GM12875 (cell line): ENCODE measurements around the gene ATP6V1F.

Source experiments
- H3K4me3 ChIP-seq: one replicate; pipeline ENCODE4 v1.5.1; 2011; ENCODE audit warnings: low read depth, low read length, control low read depth
- TF ChIP-seq, protein P1 (sequence below): IDR thresholded peaks from 2 replicates; pipeline ENCODE4 v1.5.1; 2011; ENCODE audit warnings: low read depth, mild to moderate bottlenecking, control low read depth, inconsistent platforms, low read length, moderate library complexity, borderline replicate concordance; ENCODE audit not compliant: insufficient read depth

Gene ATP6V1F

DNA sequence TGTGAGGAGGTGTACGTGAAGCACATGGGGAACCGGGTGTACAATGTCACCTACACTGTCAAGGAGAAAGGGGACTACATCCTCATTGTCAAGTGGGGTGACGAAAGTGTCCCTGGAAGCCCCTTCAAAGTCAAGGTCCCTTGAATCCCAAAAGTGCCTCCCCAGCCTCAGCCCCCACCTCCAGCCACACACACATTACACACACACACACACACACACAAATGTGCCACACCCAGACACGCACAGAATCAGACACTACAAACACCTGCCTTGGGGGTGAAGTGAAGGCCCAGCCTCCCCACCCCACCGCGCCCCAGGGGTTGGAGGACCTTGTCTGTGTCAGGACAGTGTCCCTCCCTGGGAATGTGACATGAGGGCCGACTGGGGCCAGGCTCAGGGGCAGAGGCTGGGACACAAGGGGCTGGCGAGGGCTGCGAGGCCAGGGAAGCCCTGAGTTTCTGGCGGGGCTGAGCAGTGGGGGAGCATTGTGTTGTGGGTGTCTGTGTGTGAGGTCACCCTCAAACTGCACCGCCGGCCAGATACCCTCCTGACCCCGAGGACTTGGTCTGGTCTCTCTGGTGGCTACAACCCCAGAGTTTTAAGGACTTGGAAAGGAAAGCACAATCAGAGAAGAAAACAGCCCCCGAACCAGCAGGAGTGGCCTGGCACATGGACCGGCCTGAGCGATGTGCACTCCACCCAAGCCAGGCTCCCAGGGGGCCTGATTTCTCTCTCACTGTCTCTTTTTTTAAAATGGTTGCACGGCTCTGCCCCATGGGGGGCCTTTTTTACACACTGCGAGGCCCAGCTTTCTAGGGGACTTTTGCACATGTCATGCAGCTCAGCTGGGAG lies 4.0 kb upstream of the ATP6V1F start:
- no peak overlapping the region for H3K4me3 ChIP-seq

DNA sequence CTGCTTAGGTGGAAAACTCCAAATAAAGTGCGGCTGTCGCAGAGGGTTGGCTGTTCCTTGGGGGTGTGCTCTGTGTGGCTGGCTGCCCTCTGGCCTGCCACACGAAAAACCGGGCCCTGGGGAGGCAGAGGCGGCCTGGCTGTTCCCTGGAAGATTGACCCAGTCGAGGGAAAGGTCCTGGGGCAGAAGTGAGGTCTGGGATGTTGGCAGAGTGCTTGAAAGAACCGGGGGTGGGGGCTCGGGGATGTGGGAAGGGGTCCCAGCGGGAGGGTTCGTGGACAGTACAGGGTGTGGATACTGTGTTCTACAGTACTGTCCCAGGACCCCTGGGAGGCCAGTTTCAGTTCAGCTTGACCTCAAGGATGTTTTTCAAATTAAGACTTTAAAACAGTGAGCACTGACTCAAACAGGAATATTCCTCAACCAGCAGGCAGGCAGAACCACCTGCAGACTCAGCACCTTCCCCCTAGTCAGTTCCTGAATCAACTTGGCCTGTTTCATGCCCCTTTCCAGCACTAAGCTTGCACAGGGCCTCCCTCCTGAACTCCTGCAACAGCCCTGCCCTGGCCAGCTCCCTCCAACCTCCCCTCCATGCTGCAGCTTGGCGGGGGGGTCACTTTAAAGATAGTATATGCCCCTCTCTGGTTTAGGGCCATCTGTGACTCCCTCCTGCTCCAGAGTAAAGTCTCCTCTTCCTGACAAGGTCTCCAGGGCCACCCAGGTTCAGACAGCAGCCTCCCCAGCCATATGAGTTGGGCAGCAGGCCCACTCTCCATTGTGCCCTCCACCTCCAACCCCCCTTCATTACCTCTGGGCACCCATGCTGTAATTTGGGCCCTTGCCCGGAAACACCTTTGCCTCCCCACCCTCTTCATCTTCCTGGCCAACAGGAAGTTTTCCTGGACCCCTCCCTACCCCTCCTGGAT lies 3.2 kb upstream of the ATP6V1F start:
- H3K4me3 ChIP-seq: no peak overlapping the region
- TF ChIP-seq, protein P1, sequence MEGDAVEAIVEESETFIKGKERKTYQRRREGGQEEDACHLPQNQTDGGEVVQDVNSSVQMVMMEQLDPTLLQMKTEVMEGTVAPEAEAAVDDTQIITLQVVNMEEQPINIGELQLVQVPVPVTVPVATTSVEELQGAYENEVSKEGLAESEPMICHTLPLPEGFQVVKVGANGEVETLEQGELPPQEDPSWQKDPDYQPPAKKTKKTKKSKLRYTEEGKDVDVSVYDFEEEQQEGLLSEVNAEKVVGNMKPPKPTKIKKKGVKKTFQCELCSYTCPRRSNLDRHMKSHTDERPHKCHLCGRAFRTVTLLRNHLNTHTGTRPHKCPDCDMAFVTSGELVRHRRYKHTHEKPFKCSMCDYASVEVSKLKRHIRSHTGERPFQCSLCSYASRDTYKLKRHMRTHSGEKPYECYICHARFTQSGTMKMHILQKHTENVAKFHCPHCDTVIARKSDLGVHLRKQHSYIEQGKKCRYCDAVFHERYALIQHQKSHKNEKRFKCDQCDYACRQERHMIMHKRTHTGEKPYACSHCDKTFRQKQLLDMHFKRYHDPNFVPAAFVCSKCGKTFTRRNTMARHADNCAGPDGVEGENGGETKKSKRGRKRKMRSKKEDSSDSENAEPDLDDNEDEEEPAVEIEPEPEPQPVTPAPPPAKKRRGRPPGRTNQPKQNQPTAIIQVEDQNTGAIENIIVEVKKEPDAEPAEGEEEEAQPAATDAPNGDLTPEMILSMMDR: no peak

More for the DNA sequence above, 4.0 kb upstream of the ATP6V1F start:
- TF ChIP-seq, protein P1: no peak

DNA sequence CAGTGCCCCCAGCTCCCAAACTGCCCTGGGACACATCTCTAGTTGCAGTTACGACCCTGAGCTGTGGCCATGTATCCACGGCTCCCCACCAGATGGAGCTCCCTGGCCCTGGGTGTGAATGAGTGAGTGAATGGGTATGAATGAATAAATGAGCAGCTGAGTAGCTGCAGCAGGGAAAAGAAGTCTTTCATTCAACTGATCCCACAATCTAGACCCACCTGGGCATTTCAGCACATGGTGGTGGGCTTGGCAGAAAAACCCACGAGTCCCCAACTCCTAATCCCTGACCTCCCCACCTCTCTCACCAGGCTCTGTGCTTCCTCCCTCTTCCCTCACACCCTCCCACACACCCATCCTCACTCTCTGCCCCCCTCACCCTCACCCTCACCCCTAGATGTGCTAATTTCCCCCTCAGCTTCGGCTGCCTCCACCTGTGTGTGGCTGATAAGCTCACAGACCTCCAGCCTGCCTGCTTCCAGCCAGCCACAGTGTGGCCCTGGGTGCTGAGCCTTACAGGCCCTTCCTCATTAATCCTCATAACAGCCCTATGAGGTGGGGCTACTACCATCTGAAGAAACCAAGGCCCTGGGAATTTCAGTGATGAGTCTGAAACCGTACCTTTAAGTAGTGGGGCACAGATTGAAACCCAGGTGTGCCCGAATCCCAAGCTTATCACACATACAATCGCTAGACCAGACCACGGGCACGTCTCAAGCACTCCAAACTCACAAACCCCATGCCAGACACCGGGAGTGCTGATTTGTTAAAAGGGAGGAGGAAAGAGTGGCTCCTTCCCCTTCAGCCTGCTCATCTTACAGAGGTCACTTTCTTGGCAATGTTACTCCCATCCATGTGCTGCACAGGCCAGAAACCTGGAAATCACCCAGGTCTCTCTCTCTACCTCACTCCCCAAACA lies 2.2 kb upstream of the ATP6V1F start:
- TF ChIP-seq, protein P1: 0 out of 2 replicates have a peak, but pooled peaks have one; percentile 7
- H3K4me3 ChIP-seq: no peak overlapping the region

DNA sequence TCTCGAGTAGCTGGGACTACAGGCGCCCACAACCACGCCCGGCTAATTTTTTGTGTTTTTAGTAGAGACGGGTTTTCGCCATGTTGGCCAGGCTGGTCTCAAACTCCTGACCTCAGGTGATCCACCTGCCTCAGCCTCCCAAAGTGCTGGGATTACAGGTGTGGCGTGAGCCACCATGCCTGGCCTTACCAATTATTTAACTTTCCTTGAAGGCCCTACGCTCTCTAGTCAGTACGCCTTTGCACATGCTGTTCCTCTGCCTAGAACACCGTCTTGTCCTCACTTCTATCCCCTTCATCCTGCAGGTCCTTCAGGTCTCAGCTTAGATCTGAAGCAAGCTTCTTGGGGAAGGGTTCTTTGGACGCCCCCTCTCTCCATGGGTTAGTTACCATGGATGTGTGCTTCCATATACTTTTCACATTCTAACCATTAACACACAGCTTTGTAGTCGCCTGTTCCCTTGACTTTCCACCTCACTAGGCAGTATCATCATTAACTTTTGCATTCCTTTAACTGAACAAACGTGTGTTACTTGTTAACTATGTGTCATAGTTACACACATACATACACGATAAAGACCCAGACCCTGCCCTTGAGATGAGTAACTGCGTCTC lies 592 bp upstream of the ATP6V1F start:
- H3K4me3 ChIP-seq: peak overlapping the region; percentile 12
- TF ChIP-seq, protein P1: no peak

DNA sequence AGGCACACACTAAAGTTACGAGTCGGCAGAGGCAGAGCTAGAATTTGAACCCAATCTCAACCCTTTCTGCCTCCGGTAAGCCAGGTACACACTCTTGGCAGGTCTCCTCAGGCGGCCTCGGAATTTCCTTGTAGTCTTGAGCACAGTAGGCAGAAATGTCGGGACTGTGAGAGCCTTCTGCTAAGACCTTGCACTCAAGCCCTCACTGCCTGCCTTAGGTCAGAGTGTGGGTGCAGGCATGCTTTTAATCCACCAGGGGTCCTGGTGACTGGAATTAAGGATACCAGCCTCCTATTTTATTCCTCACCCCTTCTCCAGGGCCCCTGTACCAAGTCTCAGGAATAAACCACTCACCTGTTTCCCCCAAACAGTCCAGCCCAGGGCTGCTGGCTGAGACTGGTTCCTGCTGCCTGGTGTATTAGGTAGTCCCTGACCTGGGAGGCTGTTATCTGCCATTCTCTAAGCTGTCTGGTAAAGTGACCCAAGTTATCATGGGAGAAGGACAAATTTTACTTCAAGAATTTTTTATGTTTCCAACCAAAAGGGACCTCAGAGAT lies 855 bp downstream of the ATP6V1F start:
- TF ChIP-seq, protein P1: peak; percentile 63
- peak overlapping the region; percentile 84 for H3K4me3 ChIP-seq

DNA sequence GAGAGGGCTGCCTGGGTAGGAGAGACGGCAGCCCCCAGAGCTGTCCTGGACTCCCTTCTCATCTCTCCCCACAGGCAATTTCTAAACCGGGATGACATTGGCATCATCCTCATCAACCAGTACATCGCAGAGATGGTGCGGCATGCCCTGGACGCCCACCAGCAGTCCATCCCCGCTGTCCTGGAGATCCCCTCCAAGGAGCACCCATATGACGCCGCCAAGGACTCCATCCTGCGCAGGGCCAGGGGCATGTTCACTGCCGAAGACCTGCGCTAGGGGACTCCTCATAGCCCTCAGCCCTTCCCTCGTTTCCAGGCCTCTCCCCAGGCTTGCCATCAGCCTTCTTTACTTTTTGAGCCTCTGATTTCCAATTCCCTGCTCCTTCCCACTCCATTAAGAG lies 2.6 kb downstream of the ATP6V1F start:
- no peak overlapping the region for H3K4me3 ChIP-seq
- TF ChIP-seq, protein P1: no peak
